HG03432 (cell line): ENCODE results near the gene SEBOX.

Experiments
- ATAC-seq: cut with Tn5 transposase; IDR thresholded peaks from one replicate; pipeline ENCODE4 v1.9.1; 2021; ENCODE audit warnings: mild to moderate bottlenecking, moderate library complexity; ENCODE audit not compliant: unreplicated experiment

SEBOX gene

GRCh38 chr17:28394337-28395116, 29.5 kb upstream of the SEBOX start:
- ATAC-seq: no peak

GRCh38 chr17:28392491-28392890, 27.5 kb upstream of the SEBOX start:
- no peak for ATAC-seq

GRCh38 chr17:28391401-28391800, 26.4 kb upstream of the SEBOX start:
- no peak for ATAC-seq

- no peak for ATAC-seq
Observed at GRCh38 chr17:28390984-28391383, 26.0 kb upstream of the SEBOX start.

GRCh38 chr17:28390563-28390962, 25.6 kb upstream of the SEBOX start:
- no peak for ATAC-seq

GRCh38 chr17:28390141-28390540, 25.1 kb upstream of the SEBOX start:
- ATAC-seq: no peak

- ATAC-seq: no peak
Observed at GRCh38 chr17:28388106-28388505, 23.1 kb upstream of the SEBOX start.

GRCh38 chr17:28386391-28386790, 21.4 kb upstream of the SEBOX start:
- no peak for ATAC-seq

- no peak for ATAC-seq
Observed at GRCh38 chr17:28385406-28385805, 20.4 kb upstream of the SEBOX start.

- peak; percentile 22 for ATAC-seq
Observed at GRCh38 chr17:28385037-28385400, 20.0 kb upstream of the SEBOX start.

GRCh38 chr17:28384281-28385036, 19.5 kb upstream of the SEBOX start:
- peak; percentile 77 for ATAC-seq

- no peak for ATAC-seq
Observed at GRCh38 chr17:28381141-28381825, 16.3 kb upstream of the SEBOX start.

- ATAC-seq: no peak
Observed at GRCh38 chr17:28379814-28380801, 15.1 kb upstream of the SEBOX start.

GRCh38 chr17:28372945-28373274, 7.9 kb upstream of the SEBOX start:
- no peak for ATAC-seq

GRCh38 chr17:28372203-28372944, 7.4 kb upstream of the SEBOX start:
- peak; percentile 23 for ATAC-seq

- ATAC-seq: peak; percentile 84
Observed at GRCh38 chr17:28371245-28372202, 6.5 kb upstream of the SEBOX start, which contains the start of gene SARM1. Gene SARM1 (plus strand): TSS chr17:28371694. CDS start chr17:28372033, 339 bp downstream.

- no peak for ATAC-seq
Observed at GRCh38 chr17:28370744-28371103, 5.7 kb upstream of the SEBOX start.

GRCh38 chr17:28370035-28370743, 5.2 kb upstream of the SEBOX start, which contains the start of gene VTN:
Gene VTN (minus strand): TSS chr17:28370307. CDS start chr17:28370203, 104 bp downstream.
- ATAC-seq: no peak
